Activated T-helper 9 cell treated with anti-CD3 and anti-CD28 coated beads, Interleukin-2, amount 50 U/mL, for 16 hours (primary cell): Measurements from ENCODE around the gene HMGCR.

Experiments used
- DNase-seq: peaks from one replicate; pipeline ENCODE4 v3.0.0-alpha.2; 2020; ENCODE audit warnings: low read depth

HMGCR gene

DNA sequence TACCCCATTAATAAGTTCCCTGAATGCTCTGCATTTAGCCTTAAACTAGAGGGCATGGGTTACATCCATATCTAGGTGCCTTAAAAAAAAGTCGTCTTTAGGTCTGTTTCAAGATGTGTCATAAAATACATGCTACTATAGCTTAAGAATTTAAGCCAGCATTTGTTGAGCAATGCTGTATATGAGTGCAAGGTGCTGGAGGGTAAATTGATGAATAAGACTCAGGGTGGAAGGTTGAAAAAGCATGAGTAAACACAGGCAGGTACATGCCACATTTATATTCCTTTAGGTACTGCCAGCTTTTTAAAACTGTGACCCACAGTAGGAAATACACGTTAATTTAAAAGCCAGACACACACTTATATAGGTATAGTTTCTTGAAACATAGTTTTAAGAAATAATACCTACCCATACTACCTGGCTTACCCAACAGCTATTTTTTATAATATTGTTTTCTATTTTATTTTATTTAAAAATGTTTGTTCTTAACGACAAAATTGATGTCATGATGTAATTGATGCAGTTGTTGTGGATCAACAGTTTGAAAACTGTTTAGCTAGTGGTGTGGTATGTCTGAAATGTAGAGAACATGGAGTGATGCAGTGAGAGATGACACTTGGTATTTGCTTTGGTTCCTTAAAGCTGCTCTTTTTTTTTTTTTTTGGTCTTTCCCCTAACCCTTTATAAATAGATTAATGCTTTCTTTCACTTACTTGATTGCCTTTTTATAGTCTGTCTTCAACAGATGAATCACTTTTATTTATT is 3.9 kb downstream of the HMGCR start:
- DNase-seq, result no peak

DNA sequence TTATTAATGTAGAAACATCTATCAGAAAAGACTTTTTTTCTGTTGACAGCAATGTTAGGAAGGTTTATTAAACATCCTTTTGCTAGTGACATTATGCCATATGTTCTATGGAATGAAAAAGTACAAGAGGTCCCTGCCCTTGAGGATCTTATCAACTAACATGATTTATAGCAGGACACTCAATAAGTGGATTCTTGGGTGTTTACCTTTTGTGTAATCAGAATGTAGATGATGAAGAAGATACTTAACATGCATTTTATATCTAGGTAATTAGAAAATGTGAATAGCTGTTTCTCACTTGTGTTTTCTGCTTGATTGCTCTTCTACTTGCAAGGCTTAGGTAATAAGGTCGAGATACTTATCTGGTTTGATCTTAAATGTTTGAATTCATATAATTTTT is 4.9 kb downstream of the HMGCR start:
- DNase-seq, result no peak

DNA sequence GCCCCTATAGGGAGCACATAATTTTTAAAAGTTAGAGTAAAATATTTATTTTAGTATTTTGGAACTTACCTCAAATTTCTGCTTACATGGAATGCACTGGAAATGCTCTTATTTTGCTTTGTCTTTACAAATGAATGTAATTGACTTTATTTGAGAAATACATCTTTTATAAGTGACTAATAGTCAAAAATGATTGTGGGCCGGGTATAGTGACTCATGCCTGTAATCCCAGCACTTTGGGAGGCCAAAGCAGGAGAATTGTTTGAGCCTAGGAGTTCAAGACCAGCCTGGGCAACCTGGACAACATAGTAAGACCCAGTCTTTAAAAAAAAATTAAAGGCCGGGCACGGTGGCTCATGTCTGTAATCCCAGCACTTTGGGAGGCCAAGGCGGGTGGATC is 5.8 kb downstream of the HMGCR start:
- no peak for DNase-seq

DNA sequence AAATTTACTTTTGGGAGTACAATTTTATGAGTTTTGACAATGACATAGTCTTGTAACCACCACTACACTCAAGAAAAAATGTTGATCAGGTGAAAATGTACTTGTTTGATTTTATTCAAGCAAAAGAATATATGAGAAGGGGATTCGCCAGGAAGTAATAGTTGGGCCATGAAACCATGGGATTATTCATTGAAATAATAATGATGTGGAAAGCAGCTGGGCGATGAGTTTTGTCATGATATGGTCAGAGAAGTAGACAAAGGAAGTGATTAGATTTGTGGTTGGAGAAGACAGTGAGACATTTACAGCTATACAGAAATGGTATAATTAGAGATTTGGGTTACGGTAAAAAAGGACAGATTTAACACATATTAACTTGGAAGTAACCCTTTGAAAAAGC is 11.2 kb downstream of the HMGCR start:
- DNase-seq, result no peak

DNA sequence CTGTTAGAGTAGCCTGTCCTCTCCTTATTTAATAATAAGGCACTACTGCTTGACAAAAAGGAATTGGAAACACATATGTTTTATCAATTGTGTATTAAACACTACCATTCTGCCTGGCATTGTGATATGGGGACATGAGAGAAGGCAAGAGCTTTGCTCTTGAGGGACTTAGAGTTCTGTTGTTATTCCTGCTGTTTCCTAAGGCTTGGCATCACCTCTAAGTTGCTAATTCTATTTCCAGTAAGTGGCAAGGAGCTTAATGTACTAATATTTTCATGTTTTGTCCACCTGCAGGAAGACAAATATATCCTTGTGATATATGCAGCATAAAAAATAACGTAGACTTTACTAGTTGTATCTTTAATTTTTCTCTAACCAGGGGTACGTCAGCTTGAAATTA is 12.6 kb downstream of the HMGCR start:
- no peak for DNase-seq

DNA sequence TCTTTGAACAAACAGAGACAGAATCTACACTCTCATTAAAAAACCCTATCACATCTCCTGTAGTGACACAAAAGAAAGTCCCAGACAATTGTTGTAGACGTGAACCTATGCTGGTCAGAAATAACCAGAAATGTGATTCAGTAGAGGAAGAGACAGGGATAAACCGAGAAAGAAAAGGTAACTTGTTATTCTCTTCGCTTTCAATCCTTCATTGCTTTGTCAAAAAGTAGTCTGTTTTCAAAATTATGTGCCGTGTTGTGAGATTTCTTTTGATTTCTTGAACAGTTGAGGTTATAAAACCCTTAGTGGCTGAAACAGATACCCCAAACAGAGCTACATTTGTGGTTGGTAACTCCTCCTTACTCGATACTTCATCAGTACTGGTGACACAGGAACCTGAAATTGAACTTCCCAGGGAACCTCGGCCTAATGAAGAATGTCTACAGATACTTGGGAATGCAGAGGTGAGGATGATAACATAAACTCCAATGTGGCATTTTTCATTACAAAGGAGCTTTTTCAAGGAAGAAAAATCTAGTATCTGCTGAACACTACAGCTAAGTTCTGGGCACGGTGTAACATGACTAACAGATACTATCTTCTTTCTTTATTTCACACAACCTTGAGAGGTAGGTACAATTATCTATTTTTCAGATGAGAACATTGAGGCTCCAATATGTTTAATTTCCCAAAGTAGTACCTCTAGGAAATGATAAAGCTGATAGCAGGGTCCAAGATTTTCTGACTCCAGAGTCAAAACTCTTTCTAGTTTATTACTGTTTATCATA is 14.3 kb downstream of the HMGCR start:
- no peak for DNase-seq

DNA sequence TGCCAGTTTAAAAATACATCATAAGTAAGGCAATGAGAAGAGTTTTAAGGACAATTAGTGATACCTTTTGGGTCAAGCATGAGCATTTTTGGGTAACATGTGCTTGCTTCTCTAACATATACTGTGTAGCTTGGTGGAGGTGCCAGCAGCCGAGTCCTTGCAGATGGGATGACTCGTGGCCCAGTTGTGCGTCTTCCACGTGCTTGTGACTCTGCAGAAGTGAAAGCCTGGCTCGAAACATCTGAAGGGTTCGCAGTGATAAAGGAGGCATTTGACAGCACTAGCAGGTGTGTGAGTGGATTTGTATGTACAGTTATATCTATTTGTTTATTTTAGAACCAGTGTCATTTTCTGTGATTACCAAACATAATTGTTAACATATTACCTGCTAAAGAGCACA is 18.2 kb downstream of the HMGCR start:
- no peak for DNase-seq

DNA sequence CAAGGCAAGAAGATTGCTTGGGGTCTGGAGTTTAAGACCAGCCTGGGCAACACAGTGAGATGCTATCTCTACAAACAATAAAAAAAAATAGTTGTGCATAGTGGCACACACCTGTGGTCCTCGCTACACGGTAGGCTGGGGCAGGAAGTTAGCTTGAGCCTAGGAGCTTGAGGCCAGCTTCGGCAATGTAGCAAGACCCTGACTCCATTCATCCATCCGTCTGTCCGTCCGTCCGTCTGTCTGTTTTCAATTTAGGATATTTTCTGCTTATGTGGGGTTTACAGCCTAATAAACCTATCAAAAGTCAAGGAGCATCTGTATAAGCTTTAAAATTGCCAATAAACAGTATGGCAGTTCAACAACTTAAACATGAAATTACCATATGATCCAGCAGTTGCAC is 19.7 kb downstream of the HMGCR start:
- DNase-seq, result no peak

DNA sequence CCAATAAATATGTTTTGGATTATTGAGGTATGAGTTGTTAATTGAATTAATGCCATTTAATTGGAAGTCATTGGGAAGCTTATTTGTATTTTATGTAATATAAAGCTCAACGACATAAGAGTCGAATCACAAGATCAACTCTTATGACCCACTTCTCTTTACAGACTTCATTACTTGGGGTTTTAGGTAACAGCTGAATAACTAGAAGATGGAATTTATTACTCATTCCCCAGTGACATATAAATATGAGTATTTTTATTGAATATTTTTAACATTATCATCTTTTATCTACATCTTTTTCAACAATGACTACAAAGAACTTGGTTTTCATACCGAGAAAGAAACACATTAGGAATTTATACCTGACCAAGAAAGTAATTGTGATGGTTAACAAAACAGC is 21.1 kb downstream of the HMGCR start:
- no peak for DNase-seq

DNA sequence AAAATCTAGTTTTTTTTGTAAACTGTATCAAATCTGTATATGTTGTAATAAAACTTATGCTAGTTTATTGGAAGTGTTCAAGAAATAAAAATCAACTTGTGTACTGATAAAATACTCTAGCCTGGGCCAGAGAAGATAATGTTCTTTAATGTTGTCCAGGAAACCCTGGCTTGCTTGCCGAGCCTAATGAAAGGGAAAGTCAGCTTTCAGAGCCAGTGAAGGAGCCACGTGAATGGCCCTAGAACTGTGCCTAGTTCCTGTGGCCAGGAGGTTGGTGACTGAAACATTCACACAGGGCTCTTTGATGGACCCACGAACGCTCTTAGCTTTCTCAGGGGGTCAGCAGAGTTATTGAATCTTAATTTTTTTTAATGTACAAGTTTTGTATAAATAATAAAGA is 24.3 kb downstream of the HMGCR start:
- no peak for DNase-seq

DNA sequence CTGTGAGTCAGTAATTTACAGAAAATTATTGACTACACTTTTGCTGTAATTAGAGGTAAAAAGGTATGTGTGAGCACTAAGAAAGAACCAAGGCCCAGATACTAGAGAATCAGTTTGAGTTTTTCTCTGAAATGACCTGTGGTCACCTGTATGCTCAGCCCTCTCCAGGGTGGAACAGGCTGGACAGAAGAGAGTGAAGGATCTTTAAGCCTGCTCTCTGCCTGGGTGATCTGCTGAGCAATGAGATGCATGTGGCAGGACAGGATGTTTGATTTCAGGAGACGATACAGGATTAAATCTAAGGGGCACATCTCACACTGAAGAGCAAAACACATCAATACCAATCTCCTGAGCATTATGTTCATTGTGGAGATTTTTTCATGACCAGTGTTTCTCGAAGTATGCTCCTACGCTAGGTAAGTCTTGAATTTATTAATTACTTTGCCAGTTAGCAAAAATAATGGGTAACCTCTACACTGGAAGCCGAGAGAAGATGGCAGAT is 25.5 kb downstream of the HMGCR start:
- DNase-seq, result no peak

DNA sequence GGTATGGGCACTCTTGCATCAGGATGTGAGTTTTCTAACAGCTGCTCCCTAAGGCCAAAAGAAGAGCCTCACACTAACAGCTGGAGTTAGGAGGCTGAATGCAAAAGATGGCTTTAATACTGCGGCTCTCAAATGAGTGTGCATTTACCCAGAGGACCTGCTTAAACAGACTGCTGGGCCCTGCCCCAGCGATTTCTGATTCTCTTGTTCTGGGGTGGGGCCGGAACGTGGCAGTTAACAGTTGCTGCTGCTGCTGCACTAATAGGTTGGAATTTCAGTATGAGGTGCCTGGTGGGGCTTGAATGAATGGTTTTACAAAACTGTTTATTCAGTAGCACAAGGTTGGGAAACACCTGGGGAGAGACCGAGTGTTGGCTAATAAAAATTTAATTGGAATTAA is 26.1 kb downstream of the HMGCR start:
- DNase-seq, result no peak

DNA sequence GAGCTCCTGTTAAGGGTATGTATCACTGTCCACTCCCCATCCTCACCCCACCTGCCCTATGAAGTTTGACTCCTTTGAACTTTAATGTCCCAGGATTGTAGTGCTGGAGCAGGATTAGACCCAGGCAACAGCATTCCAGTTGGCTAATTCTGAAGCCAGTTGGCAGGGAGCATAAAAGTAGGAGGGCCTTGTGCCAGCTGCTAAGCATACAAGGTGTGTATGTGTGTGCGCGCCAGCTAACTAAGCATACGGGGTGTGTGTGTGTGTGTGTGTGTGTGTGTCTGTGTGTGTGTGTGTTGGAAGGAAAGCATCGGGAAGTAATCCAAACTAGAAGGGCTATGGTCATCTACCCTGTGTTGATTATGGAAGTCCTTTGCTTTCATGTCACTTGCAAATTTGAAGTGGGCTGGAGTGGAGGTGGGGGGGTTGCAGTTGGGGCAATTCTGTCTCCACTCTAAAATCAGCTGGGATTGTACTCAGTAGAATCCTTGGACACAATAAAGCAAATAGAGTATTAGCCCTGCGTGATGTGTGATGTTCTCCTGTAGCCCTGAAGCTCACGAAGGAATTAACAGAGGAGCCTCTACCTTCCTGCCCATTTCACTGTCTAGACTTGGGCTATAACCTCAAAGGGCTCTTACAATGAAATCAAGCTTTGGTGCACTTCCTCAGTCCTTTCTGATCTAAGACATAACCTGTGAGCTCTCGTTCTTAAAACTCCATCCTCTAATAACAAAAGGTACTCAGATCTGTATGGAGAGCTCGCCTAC is 26.9 kb downstream of the HMGCR start:
- DNase-seq, result no peak

DNA sequence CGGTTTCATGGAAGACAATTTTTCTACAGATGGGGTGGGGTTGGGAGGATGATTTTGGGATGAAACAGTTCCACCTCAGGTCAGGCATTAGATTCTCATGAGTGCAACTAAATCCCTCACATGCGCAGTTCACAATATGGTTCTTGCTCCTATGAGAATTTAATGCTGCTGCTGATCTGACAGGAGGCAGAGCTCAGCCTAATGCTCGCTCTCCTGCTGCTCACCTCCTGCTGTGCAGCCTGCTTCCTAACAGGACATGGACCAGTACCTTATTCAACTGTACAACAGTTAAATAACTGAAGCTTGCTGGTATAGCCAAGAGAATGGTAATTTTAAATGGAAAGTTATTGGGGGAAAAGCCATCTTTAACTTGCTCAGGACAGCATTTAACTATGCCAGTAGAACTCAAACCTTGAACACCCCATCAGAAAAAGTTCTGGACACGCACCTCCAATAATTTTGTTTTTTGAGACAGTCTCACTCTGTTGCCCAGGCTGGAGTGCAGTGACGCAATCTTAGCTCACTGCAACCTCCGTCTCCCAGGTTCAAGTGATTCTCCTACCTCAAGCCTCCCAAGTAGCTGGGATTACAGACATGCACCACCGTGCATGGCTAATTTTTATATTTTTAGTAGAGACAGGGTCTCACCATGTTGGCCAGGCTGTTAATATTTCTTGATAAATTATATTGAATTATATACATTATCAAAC is 27.7 kb downstream of the HMGCR start:
- DNase-seq, result no peak

DNA sequence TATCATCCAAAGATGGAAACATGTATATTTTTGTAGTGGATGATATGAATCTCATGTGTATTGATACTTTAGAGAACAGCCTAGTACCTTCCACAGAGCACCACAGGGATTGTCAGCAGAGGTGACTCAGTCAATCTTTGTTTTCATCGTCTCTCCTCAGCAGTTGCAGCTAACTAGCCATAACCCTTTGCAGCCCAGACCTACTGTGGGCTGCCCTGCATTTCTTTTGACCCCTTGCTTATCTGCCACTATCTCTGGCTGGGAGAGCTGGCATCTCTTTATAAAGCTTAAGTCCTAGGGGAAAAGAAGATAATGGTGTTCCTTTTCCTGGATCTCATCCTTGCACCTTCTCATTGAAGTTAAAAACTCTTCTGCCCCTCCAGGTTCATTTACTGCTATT is 28.7 kb downstream of the HMGCR start:
- DNase-seq, result no peak

DNA sequence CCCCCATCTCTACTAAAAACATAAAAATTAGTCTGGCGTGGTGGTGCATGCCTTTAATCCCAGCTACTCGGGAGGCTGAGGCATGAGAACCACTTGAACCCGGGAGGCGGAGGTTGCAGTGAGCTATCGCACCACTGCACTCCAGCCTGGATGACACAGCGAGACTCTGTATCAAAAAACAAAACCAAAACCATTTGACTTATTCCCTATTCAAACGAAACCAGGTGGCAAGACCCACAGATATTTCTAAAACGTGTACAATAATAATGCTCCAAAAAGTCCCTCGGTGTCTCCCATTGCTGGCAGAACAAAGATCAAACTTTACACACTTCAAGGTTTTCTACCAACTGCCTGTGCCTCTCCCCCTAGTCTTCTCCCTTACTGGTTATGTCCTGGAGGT is 29.8 kb downstream of the HMGCR start:
- no peak for DNase-seq

DNA sequence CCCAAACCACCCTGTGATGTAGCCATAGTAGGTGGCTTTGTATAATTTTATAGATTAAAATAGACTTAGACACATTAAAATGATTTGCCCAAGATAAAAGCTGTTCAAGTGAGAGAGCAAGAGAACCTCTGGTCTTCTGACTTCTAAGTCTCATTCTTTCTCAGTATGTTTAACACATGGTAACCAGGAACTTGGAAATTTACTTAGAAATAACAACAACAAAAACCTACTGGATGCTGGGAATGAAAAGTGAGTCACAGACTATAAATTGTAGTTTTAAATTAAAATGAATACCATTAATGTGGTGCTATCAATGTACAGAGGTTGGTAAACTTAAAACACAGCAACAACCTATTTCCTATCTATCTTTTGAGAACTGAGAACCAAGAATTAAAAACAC is 30.4 kb downstream of the HMGCR start:
- DNase-seq, result no peak

DNA sequence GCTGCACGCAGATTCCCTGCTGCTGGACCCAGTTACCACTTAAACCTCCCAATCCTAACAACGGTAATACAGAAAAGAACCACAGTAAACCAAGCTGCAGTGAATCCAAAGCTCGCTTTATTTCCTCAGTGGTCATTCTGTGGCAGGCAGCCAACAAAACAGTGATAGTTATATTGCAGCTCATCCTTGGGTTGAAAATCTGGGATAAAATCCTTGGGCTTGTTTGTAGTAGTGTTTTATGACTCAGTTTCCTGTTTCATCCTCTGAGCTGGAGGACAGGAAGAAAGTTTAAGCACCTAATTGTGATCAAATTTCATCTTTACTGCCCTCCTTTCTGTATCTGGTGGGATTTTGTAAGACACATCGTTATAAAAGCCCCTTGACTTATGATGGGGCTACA is 31.4 kb downstream of the HMGCR start:
- DNase-seq, result no peak

DNA sequence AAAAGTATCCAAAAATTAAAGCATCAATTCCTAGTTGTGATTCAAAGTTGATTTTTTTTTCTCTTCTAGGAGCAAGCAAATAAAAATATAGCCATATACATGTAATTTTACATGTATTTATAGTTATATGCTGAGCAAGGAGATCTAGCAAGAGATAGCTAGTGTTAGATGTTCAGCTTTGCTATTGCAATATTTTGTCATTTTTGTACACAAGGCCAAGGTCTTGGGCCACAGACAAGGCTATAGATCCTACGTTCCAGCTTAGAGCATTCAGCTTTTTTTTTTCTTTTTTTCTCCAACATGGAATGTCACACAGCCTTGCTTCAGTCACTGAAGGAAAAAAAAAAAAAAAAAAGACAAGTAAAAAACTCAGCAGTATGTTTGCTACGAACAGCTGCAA is 36.8 kb downstream of the HMGCR start:
- DNase-seq, result no peak

DNA sequence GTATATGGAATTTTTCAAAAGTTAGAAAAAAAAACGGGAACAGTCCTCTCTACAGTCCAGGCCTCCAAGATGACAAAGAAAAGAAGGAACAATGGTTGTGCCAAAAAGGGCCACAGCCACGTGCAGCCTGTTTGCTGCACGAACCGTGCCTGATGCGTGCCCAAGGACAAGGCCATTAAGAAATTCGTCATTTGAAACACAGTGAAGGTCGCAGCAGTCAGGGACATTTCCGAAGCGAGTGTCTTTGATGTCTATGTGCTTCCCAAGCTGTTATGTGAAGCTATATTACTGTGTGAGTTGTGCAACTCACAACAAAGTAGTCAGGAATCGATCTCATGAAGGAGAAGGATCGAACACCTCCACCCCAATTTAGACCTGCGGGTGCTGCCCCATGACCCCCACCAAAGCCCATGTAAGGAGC is 37.4 kb downstream of the HMGCR start:
- no peak for DNase-seq

DNA sequence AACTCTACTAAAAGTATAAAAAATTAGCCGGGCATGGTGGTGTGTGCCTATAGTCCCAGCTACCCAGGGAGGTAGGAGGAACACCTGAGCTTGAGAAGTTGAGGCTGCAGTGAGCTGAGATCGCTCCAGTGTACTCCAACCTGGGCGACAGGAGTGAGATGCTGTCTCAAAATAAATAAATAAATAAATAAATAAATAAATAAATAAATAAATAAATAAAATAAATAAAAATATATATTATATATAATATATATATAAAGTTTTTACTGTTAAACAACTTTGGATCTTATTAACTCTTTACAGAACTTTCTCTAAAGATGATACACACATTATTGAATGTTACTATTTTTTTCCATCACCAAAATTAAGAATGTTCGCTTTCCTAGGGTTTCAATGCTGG is 38.4 kb downstream of the HMGCR start:
- no peak for DNase-seq

DNA sequence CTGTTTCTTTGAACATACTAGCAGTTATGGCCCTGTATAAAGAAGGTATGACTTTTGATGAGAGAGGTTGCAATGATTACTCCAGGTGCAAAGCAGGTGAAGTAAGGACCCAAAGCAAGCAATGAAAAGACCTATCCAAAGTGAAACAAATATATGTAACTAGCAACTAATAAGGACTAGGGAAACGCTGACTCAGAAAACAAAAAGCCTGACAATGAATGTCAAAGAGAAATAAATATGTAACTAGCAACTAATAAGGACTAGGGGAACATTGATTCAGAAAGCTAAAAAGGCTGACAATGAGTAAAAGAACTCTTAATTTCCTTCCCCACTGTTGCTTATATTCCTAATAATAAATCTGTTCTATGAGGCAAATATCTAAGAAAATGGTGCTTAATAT is 43.1 kb downstream of the HMGCR start:
- no peak for DNase-seq
